ENCODE results near the gene CCL13.

CCL13 gene

GRCh38 chr17:34386697-34387550 lies 30.6 kb downstream of the CCL13 start:
- DNase-seq, result no peak

- DNase-seq, result no peak
These were observed 31.3 kb downstream of the CCL13 start for GRCh38 chr17:34387566-34387965.

DNA sequence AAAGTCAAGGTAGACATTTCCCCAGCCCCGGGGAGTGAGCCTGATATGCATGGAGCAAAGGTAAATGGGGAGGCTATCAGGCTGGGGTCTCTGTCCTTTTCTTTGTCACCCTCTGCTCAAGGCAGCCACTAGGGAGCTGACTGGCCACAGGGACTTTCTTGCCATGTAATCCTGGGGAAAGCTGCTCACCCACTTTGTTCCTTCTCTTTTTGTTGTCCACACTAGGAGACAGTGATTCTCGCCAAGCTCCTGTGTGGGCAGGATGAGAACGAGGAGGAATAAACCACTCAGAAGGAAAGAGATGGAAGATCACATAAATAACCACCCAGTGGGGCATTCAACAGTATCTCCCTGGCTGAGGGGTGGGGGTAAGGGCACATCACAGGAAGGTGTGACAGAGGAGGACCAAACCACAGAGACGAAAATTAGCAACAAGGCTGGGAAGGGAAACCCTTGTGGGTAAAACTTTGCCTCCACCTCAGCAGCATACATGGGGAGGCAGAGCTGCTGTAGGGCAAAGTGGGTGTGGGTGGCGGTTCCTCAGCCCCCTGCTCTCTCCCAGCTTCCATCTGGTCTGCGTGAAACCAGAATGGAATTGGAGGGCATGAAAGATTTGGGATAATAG lies 33.0 kb downstream of the CCL13 start:
- no peak for DNase-seq

DNA sequence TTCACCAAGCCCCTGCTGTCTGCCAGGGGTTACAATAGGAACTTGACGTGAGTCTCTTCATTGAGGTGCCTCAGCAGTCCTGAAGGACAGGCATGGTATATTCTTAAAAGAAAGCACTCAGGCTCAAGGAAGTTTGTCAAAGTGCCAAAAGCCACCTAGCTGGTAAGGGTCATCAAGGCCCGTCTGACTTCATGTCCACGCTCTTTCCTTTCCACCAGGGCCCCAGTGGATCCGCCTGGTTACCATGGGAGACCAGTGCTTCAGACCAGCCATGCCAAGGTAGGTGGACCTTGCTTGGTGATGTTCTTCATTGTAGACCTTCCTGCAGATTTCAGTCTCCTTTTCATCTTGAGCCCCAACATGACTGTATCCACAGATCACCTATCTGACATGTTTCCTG lies 34.4 kb downstream of the CCL13 start:
- DNase-seq, result no peak

GRCh38 chr17:34391241-34391640 lies 35.0 kb downstream of the CCL13 start:
- no peak for DNase-seq

GRCh38 chr17:34393401-34393800 lies 37.1 kb downstream of the CCL13 start:
- no peak for DNase-seq

DNA sequence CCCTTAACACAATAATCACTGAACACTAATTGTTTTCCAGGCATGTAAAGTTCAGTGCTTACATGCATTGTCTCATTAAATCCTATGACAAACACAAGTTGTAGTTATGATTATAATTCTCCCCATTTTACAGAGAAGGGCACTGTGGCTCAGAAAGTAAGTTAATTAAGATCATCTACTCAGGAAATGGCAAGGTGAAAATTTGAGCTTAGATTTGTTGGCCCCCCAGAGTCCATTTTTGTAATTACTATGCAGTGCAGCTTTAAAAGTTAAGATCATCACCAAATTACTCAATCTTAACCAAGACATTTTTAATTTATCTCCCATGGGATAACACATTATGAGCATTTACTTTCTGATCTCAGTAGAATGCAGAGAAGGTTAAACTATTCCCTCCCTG lies 41.0 kb downstream of the CCL13 start:
- no peak for DNase-seq

GRCh38 chr17:34398990-34399389 lies 42.7 kb downstream of the CCL13 start:
- no peak for DNase-seq

GRCh38 chr17:34399725-34400124 lies 43.4 kb downstream of the CCL13 start:
- no peak for DNase-seq

DNA sequence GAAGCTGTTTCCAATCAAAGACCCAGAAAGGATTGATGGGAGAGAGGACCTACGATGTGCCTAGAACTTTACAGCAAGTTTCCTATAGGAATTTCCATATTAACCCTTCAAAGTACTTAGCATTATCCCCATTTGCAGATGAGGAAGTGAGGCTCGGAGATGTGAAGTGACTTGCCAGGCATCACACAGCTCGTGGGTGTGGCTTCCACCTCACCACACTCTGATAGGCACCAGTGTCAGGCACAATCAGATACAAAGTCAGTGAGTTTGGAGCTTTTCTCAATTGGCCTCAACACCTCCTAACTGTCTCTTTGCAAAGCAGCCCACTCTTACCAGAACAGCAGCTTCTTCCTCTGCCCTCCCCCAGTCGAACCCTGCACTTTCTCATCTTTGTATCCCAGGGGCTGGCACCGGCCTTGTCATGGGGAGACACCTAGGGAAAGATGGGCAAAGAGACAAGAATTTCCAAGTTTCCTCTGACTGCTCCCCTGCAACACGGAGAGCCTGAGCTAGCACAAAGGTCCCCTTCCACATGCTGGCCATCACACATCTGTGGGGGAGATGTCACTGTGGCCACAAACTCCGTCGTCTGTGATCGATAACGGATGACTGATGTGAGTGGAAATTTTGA lies 44.1 kb downstream of the CCL13 start:
- DNase-seq, result no peak

DNA sequence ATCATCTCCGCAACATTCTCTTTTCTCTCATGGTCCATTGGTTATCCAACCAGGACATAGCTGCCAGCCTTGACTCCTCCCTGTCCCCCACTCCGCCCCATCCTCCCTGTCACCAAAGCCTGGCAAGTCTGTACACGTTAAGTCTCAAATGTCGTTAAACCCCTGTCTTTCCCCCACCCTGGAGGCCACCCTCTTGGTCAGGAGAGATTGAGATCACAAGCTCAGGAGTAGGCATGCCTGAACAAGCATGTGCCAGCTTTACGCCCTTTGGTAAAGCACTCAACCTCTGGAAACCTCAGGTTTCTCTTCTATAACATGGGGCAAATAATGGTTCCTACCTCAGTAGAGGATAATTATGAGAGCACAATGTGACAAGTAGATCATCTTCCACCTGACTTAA lies 44.9 kb downstream of the CCL13 start:
- no peak for DNase-seq

GRCh38 chr17:34403006-34403405 lies 46.7 kb downstream of the CCL13 start:
- no peak for DNase-seq

DNA sequence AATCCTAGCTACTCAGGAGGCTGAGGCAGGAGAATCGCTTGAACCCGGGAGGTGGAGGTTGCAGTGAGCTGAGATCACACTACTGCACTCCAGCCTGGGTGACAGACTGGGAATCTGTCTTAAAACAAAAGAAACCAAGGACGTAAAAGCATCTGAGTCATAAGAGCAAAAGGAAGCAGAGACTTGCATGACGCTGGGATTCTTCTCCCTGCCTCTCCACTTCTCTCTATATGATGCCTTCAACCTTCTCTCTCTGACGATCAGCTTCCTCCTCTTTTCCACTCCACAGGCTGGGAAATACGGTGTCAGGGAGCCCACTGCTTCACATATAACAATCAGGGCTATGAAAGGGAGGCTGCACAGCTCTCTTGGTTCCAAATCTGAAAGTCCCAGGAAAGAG lies 49.9 kb downstream of the CCL13 start:
- DNase-seq, result no peak
